ENCODE results near the gene OBSL1. TPM values are rescaled to one million over a fixed set of nuclear protein-coding genes. Genes with fewer than 3 reads are reported as not detected.
A peak's percentile ranks its signal among the peaks of the same experiment; 100 is the strongest.

The OBSL1 gene
- polyA plus RNA-seq, 2 donors: 19.9 to 28.6 TPM

DNA sequence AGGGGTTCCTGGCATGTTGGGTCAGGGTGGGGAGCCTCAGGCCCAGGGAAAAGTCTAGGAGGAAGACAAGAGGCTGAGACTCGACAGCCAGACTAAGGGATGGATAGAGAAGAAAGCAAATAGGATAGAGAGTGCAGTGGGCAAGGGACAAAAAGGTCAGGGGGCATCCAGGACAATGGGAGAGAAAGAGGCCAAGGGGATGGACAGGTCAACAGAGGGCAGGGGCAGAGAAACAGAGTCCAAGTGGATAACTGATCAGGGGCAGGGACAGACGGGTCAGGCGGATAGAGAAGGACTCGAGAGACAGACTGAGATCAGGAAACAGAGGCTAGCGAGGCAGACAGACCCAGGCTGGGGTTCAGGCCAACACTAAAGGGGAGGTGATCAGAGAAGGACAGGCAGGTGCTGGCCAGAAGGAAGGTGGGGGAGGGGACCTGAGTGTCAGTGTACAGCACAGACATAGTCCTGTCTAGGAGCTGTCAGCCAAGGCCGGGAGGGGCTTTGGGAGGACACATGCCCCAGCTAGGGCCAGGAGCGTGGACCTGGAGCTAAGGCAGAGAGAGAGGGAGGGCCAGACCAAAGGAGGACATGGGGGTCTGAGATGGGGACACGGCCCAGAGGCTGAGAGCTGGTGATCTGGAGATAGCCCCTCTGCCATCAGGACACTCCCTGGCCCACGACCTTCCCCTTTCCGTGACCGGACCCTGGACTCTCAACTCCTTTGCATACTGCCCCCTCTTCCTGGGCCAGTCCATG, 44.8 kb downstream of the OBSL1 start:
- Histone ChIP-seq H3K9me3 (ENCODE audit: control insufficient read depth in 2 of 2, insufficient read depth in 1 of 2, low read depth in 1 of 2, low read length in 1 of 2) (no peaks in the 10 kb centered on the region), H3K27me3 (ENCODE audit: control insufficient read depth in 1 of 2, insufficient read depth in 2 of 2, low read length in 2 of 2) (peaks cover 0 to 7% of the 10 kb centered on the region in 2 donors), H3K27ac (ENCODE audit: low read depth in 2 of 2, low read length in 1 of 2) (no peak overlapping the region), H3K4me3 (ENCODE audit: low read depth in 1 of 2, low read length in 2 of 2) (no peak overlapping the region), H3K36me3 (ENCODE audit: control insufficient read depth in 2 of 2, insufficient read depth in 2 of 2, low read length in 1 of 2) (no peaks in the 10 kb centered on the region), H3K4me1 (ENCODE audit: control insufficient read depth in 2 of 2, insufficient read depth in 2 of 2, low read length in 1 of 2) (peaks cover 0 to 2% of the 10 kb centered on the region in 2 donors)
- 62 to 64% methylated on average over 10 to 11 of the region's 11 CpGs for WGBS, 2 donors

DNA sequence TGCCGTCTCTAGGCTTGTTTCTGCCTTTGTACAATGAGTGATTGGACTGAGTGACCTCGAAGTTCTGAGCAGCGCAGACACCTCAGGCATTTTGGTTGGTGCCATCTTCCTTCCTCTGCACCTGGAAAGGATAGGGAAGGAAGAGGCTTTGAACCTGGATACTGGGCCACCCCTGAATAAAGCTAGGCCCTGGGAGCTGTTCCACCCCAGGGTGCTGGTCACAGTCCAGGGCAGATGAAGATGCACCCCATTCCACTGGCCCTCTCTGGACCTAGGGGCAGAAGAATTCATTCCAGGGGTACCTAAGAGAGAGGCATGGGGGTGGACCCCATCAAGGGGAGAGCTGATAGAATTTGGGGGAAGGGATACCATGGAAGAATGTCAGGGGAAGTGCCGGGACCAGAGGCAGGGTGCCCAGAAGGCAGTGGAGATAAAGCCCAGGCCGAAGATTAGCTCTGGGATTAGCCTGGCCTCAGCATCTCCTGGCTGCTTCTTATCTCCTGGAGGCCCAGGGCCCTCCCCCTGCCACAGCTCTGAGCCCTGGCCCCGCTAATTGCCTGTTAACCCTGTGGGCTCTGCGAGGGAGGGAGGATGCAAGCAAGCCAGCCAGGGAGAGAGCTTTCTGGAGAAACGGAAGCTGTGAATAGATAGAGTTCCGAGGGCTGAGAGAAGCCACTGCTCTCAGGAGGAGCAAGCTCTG, 45.7 kb downstream of the OBSL1 start:
- Histone ChIP-seq H3K9me3 (ENCODE audit: control insufficient read depth in 2 of 2, insufficient read depth in 1 of 2, low read depth in 1 of 2, low read length in 1 of 2) (no peaks in the 10 kb centered on the region), H3K36me3 (ENCODE audit: control insufficient read depth in 2 of 2, insufficient read depth in 2 of 2, low read length in 1 of 2) (no peaks in the 10 kb centered on the region), H3K4me3 (ENCODE audit: low read depth in 1 of 2, low read length in 2 of 2) (no peak overlapping the region), H3K27ac (ENCODE audit: low read depth in 2 of 2, low read length in 1 of 2) (no peak overlapping the region), H3K4me1 (ENCODE audit: control insufficient read depth in 2 of 2, insufficient read depth in 2 of 2, low read length in 1 of 2) (peaks cover 0 to 2% of the 10 kb centered on the region in 2 donors), H3K27me3 (ENCODE audit: control insufficient read depth in 1 of 2, insufficient read depth in 2 of 2, low read length in 2 of 2) (peaks cover 0 to 7% of the 10 kb centered on the region in 2 donors)
- 49 to 65% methylated on average over 9 of the region's 9 CpGs for WGBS, 2 donors

GRCh38 chr2:219524817-219525216, 46.5 kb downstream of the OBSL1 start:
- no peaks in the 10 kb centered on the region for H3K36me3 ChIP-seq (ENCODE audit: control insufficient read depth in 2 of 2, insufficient read depth in 2 of 2, low read length in 1 of 2)
- H3K27ac ChIP-seq (ENCODE audit: low read depth in 2 of 2, low read length in 1 of 2): no peak overlapping the region
- 88 to 93% methylated on average over 2 of the region's 2 CpGs for WGBS, 2 donors
- peaks cover 0 to 7% of the 10 kb centered on the region in 2 donors for H3K27me3 ChIP-seq (ENCODE audit: control insufficient read depth in 1 of 2, insufficient read depth in 2 of 2, low read length in 2 of 2)
- no peaks in the 10 kb centered on the region for H3K9me3 ChIP-seq (ENCODE audit: control insufficient read depth in 2 of 2, insufficient read depth in 1 of 2, low read depth in 1 of 2, low read length in 1 of 2)
- no peak overlapping the region for H3K4me3 ChIP-seq (ENCODE audit: low read depth in 1 of 2, low read length in 2 of 2)
- H3K4me1 ChIP-seq (ENCODE audit: control insufficient read depth in 2 of 2, insufficient read depth in 2 of 2, low read length in 1 of 2): peaks cover 0 to 2% of the 10 kb centered on the region in 2 donors

DNA sequence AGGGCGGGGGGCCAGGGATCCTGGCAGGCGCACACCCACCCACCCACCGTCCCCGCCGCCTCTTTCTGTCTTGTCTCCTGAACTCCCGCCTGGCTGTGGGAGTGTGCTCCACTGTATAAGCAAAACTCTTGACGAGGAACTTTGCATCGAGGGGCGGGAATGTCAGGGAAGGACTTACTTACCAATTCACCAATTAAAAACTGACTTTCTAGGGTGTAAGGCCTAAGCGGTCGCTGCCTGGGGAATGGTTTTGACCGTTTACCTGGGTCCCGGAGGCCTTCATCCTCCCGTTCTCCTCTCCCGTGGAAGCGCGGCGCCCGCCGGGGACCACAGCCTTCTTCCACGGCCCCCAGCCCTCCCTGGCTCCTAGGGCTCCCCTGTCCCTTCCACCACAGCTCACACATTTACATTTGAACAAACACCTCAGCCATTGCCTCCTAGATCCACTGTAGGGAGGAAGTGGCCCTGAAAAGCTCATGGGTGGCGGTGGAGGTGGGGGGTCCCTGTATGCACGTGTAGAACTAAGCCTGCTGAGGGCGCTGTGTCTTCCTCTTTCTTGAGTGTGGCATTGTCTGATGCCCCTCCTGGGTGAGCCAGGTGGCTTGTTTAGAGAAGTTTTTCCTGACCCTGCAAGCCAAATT, 48.2 kb downstream of the OBSL1 start:
- no peak overlapping the region for H3K27ac ChIP-seq (ENCODE audit: low read depth in 2 of 2, low read length in 1 of 2)
- H3K4me1 ChIP-seq (ENCODE audit: control insufficient read depth in 2 of 2, insufficient read depth in 2 of 2, low read length in 1 of 2): peaks cover 0 to 2% of the 10 kb centered on the region in 2 donors
- whole genome bisulfite sequencing, 2 donors: 19 to 27% methylated on average over 24 of the region's 24 CpGs
- no peaks in the 10 kb centered on the region for H3K36me3 ChIP-seq (ENCODE audit: control insufficient read depth in 2 of 2, insufficient read depth in 2 of 2, low read length in 1 of 2)
- no peak overlapping the region for H3K4me3 ChIP-seq (ENCODE audit: low read depth in 1 of 2, low read length in 2 of 2)
- H3K9me3 ChIP-seq (ENCODE audit: control insufficient read depth in 2 of 2, insufficient read depth in 1 of 2, low read depth in 1 of 2, low read length in 1 of 2): no peaks in the 10 kb centered on the region
- peaks cover 0 to 4% of the 10 kb centered on the region in 2 donors for H3K27me3 ChIP-seq (ENCODE audit: control insufficient read depth in 1 of 2, insufficient read depth in 2 of 2, low read length in 2 of 2)

DNA sequence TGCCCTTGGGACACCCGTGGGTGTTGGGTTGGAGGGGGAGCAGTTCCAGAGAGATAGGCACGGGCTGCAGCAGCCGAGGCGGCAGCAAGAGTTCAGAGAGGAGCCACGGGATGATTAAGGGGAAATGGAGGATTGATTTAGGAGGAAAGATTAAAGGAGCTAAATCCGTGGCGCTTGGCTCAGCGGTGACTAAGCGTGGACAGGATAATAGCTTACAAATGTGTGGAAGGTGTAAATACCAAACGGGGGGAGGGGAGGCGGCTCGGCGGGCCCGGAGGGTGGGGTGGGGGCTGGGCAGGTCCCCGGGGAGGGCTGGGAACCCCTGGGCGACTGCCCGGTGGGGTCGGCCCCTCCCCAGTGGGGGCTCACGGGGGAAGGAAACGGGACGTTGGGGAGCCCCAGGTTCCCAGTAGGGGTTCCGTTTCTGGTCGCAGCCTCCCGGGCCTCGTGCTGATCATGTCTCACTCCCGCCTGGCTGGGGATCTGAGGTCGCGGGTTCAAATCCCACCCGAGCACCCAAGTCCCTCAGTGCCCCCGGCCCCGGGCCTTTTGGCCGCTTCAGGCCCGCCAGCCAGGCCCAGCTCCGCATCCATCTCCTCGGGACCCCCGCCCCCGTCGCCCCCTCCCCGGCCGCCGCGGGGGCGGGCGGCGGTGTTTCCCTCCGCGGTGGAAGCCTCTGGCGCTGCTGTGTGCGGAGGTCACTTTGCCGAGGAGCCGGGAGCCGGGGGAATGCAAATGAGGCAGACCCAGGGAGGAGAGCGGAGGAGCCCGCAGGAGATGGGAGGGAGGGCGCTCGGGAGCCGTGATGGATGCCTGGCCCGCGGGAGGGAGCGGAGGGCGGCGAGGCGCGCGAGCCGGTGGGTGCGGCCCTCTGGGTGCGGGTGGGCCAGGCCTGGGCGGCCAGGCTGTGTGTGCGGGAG, 49.0 kb downstream of the OBSL1 start:
- Histone ChIP-seq H3K4me1 (ENCODE audit: control insufficient read depth in 2 of 2, insufficient read depth in 2 of 2, low read length in 1 of 2) (peaks cover 0 to 2% of the 10 kb centered on the region in 2 donors), H3K4me3 (ENCODE audit: low read depth in 1 of 2, low read length in 2 of 2) (peak overlapping the region; percentile 3 to 16), H3K27me3 (ENCODE audit: control insufficient read depth in 1 of 2, insufficient read depth in 2 of 2, low read length in 2 of 2) (peaks cover 0 to 4% of the 10 kb centered on the region in 2 donors), H3K36me3 (ENCODE audit: control insufficient read depth in 2 of 2, insufficient read depth in 2 of 2, low read length in 1 of 2) (no peaks in the 10 kb centered on the region), H3K27ac (ENCODE audit: low read depth in 2 of 2, low read length in 1 of 2) (peak overlapping the region in 1 of 2 donors; percentile 17), H3K9me3 (ENCODE audit: control insufficient read depth in 2 of 2, insufficient read depth in 1 of 2, low read depth in 1 of 2, low read length in 1 of 2) (no peaks in the 10 kb centered on the region)
- WGBS, 2 donors: 2% methylated on average over 50 to 70 of the region's 70 CpGs

- H3K27me3 ChIP-seq (ENCODE audit: control insufficient read depth in 1 of 2, insufficient read depth in 2 of 2, low read length in 2 of 2): peaks cover 0 to 4% of the 10 kb centered on the region in 2 donors
- WGBS, 2 donors: 16 to 24% methylated on average over 14 of the region's 14 CpGs
- H3K27ac ChIP-seq (ENCODE audit: low read depth in 2 of 2, low read length in 1 of 2): no peak overlapping the region
Observed at GRCh38 chr2:219521066-219521880, 50.1 kb downstream of the OBSL1 start.

DNA sequence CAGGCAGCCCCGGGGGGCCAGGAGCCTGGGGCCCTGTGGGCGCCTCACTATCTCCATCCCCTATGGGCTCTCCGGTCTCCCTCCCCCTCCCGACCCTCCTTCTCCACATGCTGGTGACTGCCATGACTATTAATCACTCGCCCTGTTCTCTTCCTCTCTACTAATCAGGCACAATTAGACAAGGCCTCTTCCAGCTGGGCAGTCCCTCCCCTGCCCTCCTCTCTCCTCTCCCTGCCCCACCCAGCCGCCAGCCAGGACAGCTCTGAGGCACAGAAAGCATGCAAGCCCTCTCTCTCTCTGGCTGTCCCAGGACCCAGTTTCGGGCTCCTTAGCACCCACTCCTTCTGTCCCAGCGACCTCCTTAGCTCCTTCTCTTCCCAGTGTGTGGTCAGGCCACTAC, 51.3 kb downstream of the OBSL1 start:
- Histone ChIP-seq H3K9me3 (ENCODE audit: control insufficient read depth in 2 of 2, insufficient read depth in 1 of 2, low read depth in 1 of 2, low read length in 1 of 2) (no peaks in the 10 kb centered on the region), H3K4me3 (ENCODE audit: low read depth in 1 of 2, low read length in 2 of 2) (no peak overlapping the region), H3K4me1 (ENCODE audit: control insufficient read depth in 2 of 2, insufficient read depth in 2 of 2, low read length in 1 of 2) (peaks cover 0 to 2% of the 10 kb centered on the region in 2 donors), H3K27ac (ENCODE audit: low read depth in 2 of 2, low read length in 1 of 2) (no peak overlapping the region), H3K36me3 (ENCODE audit: control insufficient read depth in 2 of 2, insufficient read depth in 2 of 2, low read length in 1 of 2) (no peaks in the 10 kb centered on the region), H3K27me3 (ENCODE audit: control insufficient read depth in 1 of 2, insufficient read depth in 2 of 2, low read length in 2 of 2) (peaks cover 0 to 4% of the 10 kb centered on the region in 2 donors)
- 68 to 71% methylated on average over 8 of the region's 8 CpGs for WGBS, 2 donors

More at GRCh38 chr2:219521066-219521880, 50.1 kb downstream of the OBSL1 start:
- Histone ChIP-seq H3K4me3 (ENCODE audit: low read depth in 1 of 2, low read length in 2 of 2) (no peak overlapping the region), H3K9me3 (ENCODE audit: control insufficient read depth in 2 of 2, insufficient read depth in 1 of 2, low read depth in 1 of 2, low read length in 1 of 2) (no peaks in the 10 kb centered on the region), H3K4me1 (ENCODE audit: control insufficient read depth in 2 of 2, insufficient read depth in 2 of 2, low read length in 1 of 2) (peaks cover 0 to 2% of the 10 kb centered on the region in 2 donors), H3K36me3 (ENCODE audit: control insufficient read depth in 2 of 2, insufficient read depth in 2 of 2, low read length in 1 of 2) (no peaks in the 10 kb centered on the region)

DNA sequence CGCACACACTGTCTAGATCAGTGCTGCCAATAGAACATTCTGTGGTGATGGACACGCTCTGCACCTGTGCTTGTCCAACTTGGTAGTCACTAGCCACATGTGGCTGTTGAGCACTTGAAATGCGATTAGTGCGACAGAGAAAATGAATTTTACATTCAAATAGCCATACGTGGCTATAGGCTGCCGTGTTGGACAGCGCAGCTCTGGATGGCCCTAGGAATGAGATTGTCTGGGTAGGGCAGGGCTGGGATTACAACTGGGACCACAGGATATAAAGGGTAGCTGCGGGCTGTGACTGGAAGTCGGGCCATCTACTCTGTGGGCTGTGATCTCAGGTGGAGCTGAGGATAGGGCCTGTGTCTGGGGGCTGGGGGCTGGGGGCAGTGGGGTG, 51.8 kb downstream of the OBSL1 start:
- 87 to 91% methylated on average over 9 of the region's 9 CpGs for WGBS, 2 donors
- peaks cover 0 to 2% of the 10 kb centered on the region in 2 donors for H3K4me1 ChIP-seq (ENCODE audit: control insufficient read depth in 2 of 2, insufficient read depth in 2 of 2, low read length in 1 of 2)
- H3K9me3 ChIP-seq (ENCODE audit: control insufficient read depth in 2 of 2, insufficient read depth in 1 of 2, low read depth in 1 of 2, low read length in 1 of 2): no peaks in the 10 kb centered on the region
- no peak overlapping the region for H3K27ac ChIP-seq (ENCODE audit: low read depth in 2 of 2, low read length in 1 of 2)
- no peaks in the 10 kb centered on the region for H3K36me3 ChIP-seq (ENCODE audit: control insufficient read depth in 2 of 2, insufficient read depth in 2 of 2, low read length in 1 of 2)
- H3K4me3 ChIP-seq (ENCODE audit: low read depth in 1 of 2, low read length in 2 of 2): no peak overlapping the region
- peaks cover 0 to 4% of the 10 kb centered on the region in 2 donors for H3K27me3 ChIP-seq (ENCODE audit: control insufficient read depth in 1 of 2, insufficient read depth in 2 of 2, low read length in 2 of 2)

All from esophagus (tissue), 2 donors.